Measurements from ENCODE around the gene IQGAP3. TPM values are rescaled to one million over a fixed set of nuclear protein-coding genes. Genes with fewer than 3 reads are reported as not detected.

IQGAP3 gene
- total and polyA plus RNA-seq, 4 donors, result under 0.01 to 8.5 (median 0.43) TPM

DNA sequence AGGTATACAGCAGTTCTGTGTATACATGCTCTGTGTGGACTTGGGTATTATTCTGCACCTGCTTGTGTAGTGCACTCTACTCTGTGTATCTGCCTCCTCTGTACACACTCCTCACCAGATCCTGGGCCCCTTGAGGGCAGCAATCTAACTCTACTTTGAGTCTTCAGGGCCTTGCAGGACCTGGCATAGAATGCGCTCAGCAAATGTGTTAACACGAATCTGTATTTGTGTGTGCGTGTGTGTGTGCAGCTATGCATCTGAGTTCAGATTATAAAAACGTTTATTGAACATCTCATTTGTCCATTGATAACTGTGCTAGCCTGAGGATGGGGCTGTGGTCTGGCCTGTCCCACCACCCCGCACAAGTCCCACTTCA, 67.9 kb downstream of the IQGAP3 start:
- Histone ChIP-seq H3K27me3 (ENCODE audit: control insufficient read depth in 4 of 4, insufficient read depth in 4 of 4, low read length in 3 of 4) (no peaks in the 10 kb centered on the region), H3K9ac (ENCODE audit: low read depth in 1 of 2, low read length in 2 of 2) (peak overlapping the region; percentile 13 to 83), H3K36me3 (ENCODE audit: control insufficient read depth in 4 of 4, insufficient read depth in 3 of 4, low read depth in 1 of 4, low read length in 3 of 4) (no peaks in the 10 kb centered on the region), H3K4me3 (ENCODE audit: low read depth in 1 of 3, low read length in 3 of 3) (peak overlapping the region; percentile 22 to 30 (median 26)), H3K27ac (ENCODE audit: low read depth in 1 of 2, low read length in 2 of 2) (peak overlapping the region; percentile 100), H3K9me3 (ENCODE audit: control insufficient read depth in 4 of 4, low read length in 3 of 4) (no peaks in the 10 kb centered on the region), H3K4me1 (ENCODE audit: control insufficient read depth in 4 of 4, insufficient read depth in 4 of 4, low read length in 3 of 4) (peaks cover 4 to 23% (median 17%) of the 10 kb centered on the region in 4 donors)
- 18% methylated on average over 5 of the region's 5 CpGs for WGBS
- no peak for TF ChIP-seq YY1 (IDR thresholded peaks at IDR 0.05)
- TF ChIP-seq FOXA2 (IDR thresholded peaks at IDR 0.05), result no peak
- TF ChIP-seq EGR1 (IDR thresholded peaks at IDR 0.05; ENCODE audit: low read depth in 2 of 2), result no peak
- no peak for TF ChIP-seq RXRA (IDR thresholded peaks at IDR 0.05)
- no peak for TF ChIP-seq HNF4A (conservative IDR thresholded peaks at IDR 0.05)
- TF ChIP-seq HNF4G (IDR thresholded peaks at IDR 0.05), result no peak
- TF ChIP-seq NR2F2 (IDR thresholded peaks at IDR 0.05), result no peak
- no peak for TF ChIP-seq SP1 (IDR thresholded peaks at IDR 0.05)
- TF ChIP-seq, protein P1, sequence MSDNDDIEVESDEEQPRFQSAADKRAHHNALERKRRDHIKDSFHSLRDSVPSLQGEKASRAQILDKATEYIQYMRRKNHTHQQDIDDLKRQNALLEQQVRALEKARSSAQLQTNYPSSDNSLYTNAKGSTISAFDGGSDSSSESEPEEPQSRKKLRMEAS (IDR thresholded peaks at IDR 0.05), result no peak
- TF ChIP-seq RAD21 (IDR thresholded peaks at IDR 0.05), result no peak
- no peak for DNase-seq (ENCODE audit: low spot score)

DNA sequence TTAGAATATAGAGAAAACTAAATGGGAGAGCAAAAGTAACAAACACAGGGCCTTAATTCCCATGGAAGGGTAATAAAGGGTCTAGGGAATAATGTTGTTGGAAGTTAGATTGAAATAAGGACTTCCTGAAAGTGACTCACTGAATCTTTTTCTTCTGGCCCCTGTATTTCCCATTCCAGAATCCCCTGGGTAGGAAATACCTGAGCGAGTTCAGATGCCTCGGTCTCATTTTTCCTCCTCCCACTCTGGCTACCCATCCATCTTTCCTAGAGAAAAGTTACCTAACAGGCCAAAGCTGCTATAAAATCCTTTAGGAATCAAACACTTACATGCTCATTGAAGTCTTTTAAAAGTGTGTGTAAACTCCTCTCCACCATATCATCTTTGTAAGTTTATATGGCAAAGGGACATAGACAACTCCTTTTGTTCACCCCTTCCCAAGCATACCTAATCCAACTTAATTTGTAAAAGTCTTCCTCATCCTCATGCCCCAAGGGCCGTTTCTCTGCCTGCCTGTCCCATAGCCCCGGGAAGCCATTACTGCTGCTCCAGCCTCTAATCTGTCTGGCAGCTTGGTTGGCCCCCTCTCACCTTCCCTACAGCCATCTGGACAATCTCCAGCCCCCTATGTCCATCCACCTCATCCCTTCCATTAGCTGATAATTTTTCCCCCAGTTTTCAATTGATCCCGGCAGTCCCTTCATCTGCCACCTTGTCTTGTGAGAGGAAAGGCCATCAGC, 68.5 kb downstream of the IQGAP3 start:
- H3K4me3 ChIP-seq (ENCODE audit: low read depth in 1 of 3, low read length in 3 of 3), result no peak overlapping the region
- WGBS, result 70% methylated on average over 5 of the region's 5 CpGs

More for the DNA sequence above, 68.5 kb downstream of the IQGAP3 start:
- DNase-seq (ENCODE audit: low spot score), result no peak
- Histone ChIP-seq H3K36me3 (ENCODE audit: control insufficient read depth in 4 of 4, insufficient read depth in 3 of 4, low read depth in 1 of 4, low read length in 3 of 4) (no peaks in the 10 kb centered on the region), H3K9me3 (ENCODE audit: control insufficient read depth in 4 of 4, low read length in 3 of 4) (no peaks in the 10 kb centered on the region), H3K4me1 (ENCODE audit: control insufficient read depth in 4 of 4, insufficient read depth in 4 of 4, low read length in 3 of 4) (peaks cover 4 to 27% (median 20%) of the 10 kb centered on the region in 4 donors), H3K27ac (ENCODE audit: low read depth in 1 of 2, low read length in 2 of 2) (peak overlapping the region; percentile 100), H3K27me3 (ENCODE audit: control insufficient read depth in 4 of 4, insufficient read depth in 4 of 4, low read length in 3 of 4) (no peaks in the 10 kb centered on the region), H3K9ac (ENCODE audit: low read depth in 1 of 2, low read length in 2 of 2) (peak overlapping the region; percentile 13 to 83)
- TF ChIP-seq REST (IDR thresholded peaks at IDR 0.05) (no peak), YY1 (IDR thresholded peaks at IDR 0.05) (no peak), FOXA2 (IDR thresholded peaks at IDR 0.05) (no peak), HNF4A (conservative IDR thresholded peaks at IDR 0.05) (no peak), ZBTB33 (IDR thresholded peaks at IDR 0.05) (no peak), RXRA (IDR thresholded peaks at IDR 0.05) (no peak), HNF4G (IDR thresholded peaks at IDR 0.05) (no peak)
- TF ChIP-seq, protein P1 (IDR thresholded peaks at IDR 0.05), result no peak

Data from liver (tissue), 9 donors.